Amygdala (tissue), 56 donors: ENCODE measurements around the gene ARL13B.
A peak's percentile ranks its signal among the peaks of the same experiment; 100 is the strongest.
"Not testable (repeated sequence)": the region's sequence is repeated elsewhere in the genome, so short reads cannot be mapped to it uniquely, and the experiment has no call there.

Source experiments
- DNase-seq, 56 donors: peaks; one replicate each; lab custom pipeline; 2025; lab: John Stamatoyannopoulos, UW

The ARL13B gene

GRCh38 chr3:94050546-94050945, 70.6 kb downstream of the ARL13B start:
- no peak for DNase-seq

DNA sequence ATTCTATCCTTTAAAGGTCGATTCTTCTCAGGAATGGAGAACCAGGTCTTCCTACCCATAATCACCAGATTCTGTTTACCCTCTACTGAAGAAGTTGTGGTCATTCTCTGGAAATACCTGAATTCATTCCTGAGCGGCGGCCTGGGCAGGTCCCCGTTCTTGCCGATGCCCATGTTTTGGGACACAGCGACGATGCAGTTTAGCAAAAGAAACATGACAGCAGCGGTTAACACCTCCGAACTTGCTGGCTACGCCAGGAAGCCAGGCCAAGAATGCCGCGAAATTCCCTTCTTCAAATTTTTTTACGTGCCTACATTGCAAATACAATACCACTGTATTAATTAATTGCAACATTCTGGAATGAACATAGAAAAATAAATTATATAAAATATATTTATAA, 81.3 kb downstream of the ARL13B start:
- DNase-seq, result no peak

DNA sequence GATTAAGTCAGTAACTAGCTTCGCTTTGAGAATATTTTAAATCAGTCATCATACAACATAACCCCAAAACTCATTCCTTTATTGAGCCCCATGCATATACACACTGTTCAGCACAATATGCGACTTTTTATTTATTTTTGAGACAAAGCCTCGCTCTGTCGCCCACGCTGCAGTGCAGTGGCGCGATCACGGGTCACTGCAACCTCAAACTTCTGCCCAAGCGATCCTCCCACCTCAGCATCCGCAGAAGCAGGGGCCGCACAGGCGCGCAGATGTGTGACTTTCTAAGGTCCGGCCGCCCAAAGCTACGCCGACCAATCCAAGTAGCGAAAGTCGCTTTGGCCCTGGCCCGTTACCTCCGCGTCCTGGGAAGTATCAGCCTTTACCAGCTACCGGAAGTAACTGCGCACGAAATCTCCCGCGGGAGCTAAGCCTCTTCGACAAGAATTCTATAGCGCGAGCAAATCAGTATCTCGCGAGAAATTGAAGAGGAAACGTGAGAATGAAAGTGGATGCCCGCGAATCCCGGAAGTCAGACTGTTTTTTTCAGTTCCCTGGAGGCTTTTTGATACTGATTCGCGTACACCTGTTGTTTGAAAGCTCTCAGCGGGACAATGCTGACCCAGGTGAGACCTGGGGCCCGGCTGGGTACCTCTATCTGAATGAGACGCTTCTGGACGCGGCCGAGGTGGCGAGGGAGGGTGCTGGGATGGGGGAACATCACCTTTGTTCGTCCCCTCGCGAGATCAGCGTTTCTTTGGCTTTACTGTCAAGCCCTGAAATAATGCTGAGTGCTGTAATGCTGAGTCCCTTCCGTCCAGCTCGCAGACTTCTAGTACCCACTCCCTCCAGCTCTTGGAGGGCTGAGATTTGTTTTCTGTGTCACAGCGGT, 82.8 kb downstream of the ARL13B start, which contains the start of the genes DHFR2 and NSUN3:
DHFR2 (minus strand) TSS at position 404 of the 892 bp plus-strand sequence. CDS start 1,405 bp downstream, outside the sequence.
NSUN3 (plus strand) TSS at position 549 of the 892 bp plus-strand sequence; CDS start at position 615, 66 bp downstream.
- peak in 55 of 56 donors; percentile 18 to 88 (median 74) for DNase-seq

DNA sequence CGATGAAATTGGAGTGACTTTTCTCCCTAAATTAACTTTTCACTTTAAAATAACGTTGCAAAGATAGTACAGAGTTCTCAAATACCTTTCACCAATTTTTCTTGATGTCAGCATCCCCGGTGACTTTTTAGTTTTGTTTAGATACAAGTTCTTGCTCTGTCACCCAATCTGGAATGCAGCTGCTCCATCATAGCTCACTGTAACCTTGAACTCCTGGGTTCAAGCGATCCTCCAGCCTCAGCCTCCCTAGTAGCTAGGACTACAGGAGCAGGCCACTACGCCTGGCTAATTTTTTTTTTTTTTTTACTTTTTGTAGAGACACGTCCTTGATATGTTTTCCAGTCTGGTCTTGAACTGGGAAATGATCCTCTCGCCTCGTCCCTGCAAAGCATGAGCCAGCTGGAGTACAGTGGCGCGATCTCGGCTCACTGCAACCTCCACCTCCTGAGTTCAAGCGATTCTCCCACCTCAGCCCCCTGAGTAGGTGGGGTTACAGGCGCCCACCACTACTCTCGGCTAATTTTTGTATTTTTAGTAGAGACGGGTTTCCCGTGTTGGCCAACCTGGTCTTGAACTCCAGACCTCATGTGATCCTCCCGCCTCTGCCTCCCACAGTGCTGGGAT, 83.7 kb downstream of the ARL13B start:
- no peak for DNase-seq

DNA sequence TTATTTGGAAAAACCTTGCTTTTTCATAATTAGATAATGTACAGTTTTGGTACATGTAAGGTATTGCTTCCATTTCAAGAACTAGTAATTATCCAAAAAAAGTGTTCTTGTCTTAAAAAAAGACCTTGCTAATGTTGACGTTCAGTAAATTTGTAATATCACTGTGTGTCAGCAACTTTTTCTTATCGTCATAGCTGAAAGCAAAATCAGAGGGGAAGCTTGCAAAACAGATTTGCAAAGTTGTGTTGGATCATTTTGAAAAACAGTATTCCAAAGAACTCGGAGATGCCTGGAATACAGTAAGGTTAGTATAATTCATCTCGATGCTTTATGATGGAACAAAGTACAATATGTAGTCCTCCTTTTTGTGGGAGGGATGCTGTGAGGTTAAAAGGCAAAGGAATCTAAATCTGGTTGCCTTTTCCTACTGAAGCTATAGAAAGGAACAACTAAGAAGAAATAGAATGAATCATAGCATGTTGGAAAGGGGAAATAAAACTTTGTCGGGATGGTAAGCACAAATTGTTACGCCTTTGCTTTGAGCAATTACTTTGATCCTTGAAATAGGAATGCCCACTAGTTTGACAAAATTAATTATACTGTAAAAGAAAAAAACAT, 84.4 kb downstream of the ARL13B start:
- DNase-seq, result no peak

- no peak for DNase-seq
Measured at GRCh38 chr3:94065122-94065521, 85.2 kb downstream of the ARL13B start.

GRCh38 chr3:94065819-94066480, 86.0 kb downstream of the ARL13B start:
- DNase-seq, result no peak

DNA sequence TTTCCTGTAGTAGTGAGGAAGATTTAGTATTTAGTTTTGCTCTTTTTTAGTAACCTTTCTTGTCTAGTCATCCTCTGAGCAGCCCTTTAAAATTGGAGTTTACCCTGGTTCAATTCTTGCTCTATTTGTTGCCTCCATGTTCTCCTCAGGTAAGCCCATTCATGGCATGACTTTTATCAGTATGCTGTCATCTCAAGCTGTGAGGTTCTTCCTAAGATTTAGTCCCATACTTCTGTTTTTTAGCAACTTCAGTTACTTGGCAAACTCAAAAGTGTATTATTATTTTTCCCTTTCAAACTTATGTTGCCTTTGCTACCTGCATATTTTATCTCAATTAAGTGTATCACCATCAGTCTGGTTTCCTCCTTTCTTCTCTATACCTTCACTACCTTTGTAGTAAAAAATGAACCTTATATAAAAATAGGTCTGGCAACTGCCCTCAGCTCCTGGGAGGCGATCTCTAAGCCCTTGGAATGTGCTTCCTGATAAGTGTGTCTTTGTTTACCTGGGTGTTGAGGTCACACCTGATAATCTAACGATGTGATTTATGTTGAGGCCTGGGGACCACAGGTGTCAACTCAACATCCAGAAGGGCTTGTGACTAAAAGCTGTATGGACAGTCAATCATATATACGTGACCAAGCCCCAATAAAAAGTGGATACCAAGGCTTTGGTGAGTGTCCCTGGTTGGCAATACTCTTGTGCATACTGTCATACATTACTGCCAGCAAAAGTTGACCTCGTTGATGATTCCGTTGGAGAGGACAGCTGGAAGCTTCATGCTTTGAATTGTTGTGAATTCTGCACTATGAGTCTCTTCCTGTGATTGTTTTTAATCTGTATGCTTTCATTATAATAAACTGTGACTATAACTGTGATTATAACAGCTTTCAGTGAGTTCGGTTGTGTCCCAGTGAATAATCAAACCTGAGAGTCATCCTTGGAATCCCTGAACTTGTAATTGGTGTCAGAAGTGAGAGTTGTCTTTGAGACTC, 86.8 kb downstream of the ARL13B start:
- DNase-seq, result no peak

GRCh38 chr3:94069194-94069813, 89.3 kb downstream of the ARL13B start:
- no peak for DNase-seq

GRCh38 chr3:94070341-94070911, 90.5 kb downstream of the ARL13B start:
- no peak for DNase-seq

GRCh38 chr3:94071713-94072284, 91.8 kb downstream of the ARL13B start:
- no peak for DNase-seq

DNA sequence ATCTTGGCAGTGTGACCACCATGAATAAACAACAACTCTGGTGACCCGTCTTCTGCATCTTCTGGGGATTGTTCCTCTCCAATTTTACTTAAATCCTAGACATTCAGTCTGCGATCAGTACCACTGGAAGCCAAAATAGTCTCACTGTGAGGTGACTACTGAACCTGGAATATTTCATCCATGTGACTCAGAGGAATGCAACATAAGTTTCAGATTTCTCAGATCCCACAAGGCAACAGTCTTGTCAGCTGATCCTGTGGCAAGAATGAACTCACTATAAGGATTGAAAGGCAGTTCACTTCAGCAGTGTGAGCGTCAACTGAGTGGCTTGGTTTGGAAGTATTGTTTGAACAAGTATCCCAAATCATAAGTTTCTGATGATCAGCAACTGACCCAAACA, 96.1 kb downstream of the ARL13B start:
- DNase-seq, result no peak

DNA sequence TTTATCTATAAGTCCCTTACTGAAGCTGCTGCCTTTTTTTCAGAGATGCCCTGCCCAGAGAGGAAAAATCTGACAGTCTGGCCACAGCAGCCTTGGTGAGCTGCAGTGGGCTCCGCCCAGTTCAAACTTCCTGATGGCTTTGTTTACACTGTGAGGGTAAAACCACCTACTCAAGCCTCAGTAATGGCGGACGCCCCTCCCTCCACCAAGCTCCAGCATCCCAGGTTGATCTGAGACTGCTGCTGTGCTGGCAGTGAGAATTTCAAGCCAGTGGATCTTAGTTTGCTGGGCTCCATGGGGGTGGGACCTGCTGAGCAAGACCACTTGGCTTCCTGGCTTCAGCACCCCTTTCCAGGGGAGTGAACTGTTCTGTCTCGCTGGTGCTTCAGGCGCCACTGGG, 100.6 kb downstream of the ARL13B start:
- DNase-seq, result not testable (repeated sequence)

- DNase-seq, result no peak
Measured at GRCh38 chr3:94081884-94082283, 101.9 kb downstream of the ARL13B start.

- DNase-seq, result no peak
Measured at GRCh38 chr3:94082391-94082937, 102.5 kb downstream of the ARL13B start.

DNA sequence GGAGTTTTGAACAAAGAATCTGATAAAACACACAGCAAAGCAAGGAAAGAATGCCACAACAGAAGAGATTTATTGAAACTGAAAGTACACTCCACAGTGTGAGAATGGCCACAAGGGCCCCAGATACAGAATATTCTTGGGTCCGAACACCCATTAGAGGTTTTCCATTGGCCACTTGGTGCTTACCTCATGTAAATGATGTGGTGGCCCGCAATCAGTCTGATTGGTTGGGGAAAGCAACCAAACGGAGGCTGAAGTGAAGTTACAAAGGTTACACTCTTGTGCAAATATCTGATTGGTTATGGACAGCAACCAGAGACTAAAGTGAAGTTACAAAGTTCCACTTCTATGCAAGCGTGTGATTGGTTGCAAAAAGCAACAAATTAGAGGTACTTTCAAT, 103.3 kb downstream of the ARL13B start:
- DNase-seq, result no peak

DNA sequence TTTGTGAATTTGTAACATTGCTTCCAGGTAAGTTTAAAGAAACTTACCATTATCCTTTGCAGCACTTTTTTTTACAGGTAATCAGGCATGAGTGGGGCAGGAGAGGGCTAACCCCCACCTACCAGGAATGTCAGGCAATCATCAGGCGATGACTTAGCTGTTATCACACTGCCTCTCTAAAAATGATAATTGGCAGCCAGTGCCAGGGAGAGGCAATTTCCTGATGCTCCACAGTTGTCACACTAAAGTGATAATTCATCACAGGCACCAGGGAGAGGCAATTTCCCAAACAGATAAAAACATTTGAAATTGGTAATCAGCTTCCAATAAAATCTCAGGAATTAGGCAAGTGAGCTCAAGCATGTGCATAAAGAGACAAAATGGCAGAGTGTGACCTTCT, 109.2 kb downstream of the ARL13B start:
- DNase-seq, result no peak

GRCh38 chr3:94092086-94092485, 112.1 kb downstream of the ARL13B start:
- DNase-seq, result no peak
